ENCODE results near the gene RFC3.

- TF ChIP-seq EZH2 (IDR thresholded peaks at IDR 0.05; ENCODE audit: insufficient read depth, poor library complexity, severe bottlenecking) (no peak), EZH2phosphoT487 (IDR thresholded peaks at IDR 0.05; ENCODE audit: insufficient read depth, low read depth) (no peak)
Measured at GRCh38 chr13:33842986-33843385, 25.0 kb downstream of the RFC3 start.

Data from GM23248 (cell line).